ENCODE measurements around the gene EFHC1.
"Not testable (repeated sequence)": the region's sequence is repeated elsewhere in the genome, so short reads cannot be mapped to it uniquely, and the experiment has no call there.

Gene EFHC1

GRCh38 chr6:52399511-52400312 lies 20.4 kb upstream of the EFHC1 start:
- peak; percentile 32 for DNase-seq

GRCh38 chr6:52400313-52401041 lies 19.7 kb upstream of the EFHC1 start:
- no peak for DNase-seq

GRCh38 chr6:52403086-52403485 lies 17.1 kb upstream of the EFHC1 start:
- no peak for DNase-seq

- no peak for DNase-seq
These were observed 16.5 kb upstream of the EFHC1 start for GRCh38 chr6:52403627-52404026.

- no peak for DNase-seq
These were observed 14.9 kb upstream of the EFHC1 start for GRCh38 chr6:52405243-52405642.

- no peak for DNase-seq
These were observed 12.7 kb upstream of the EFHC1 start for GRCh38 chr6:52407467-52407866.

GRCh38 chr6:52409499-52409898 lies 10.6 kb upstream of the EFHC1 start:
- DNase-seq = no peak

- DNase-seq = no peak
These were observed 9.2 kb upstream of the EFHC1 start for GRCh38 chr6:52410979-52411378.

- DNase-seq = no peak
These were observed 8.2 kb upstream of the EFHC1 start for GRCh38 chr6:52411911-52412310.

GRCh38 chr6:52415333-52415732 lies 4.8 kb upstream of the EFHC1 start:
- DNase-seq = no peak

- no peak for DNase-seq
These were observed 4.1 kb upstream of the EFHC1 start for GRCh38 chr6:52415917-52416628.

- no peak for DNase-seq
These were observed 3.5 kb upstream of the EFHC1 start for GRCh38 chr6:52416629-52417151.

GRCh38 chr6:52417675-52418111 lies 2.4 kb upstream of the EFHC1 start:
- no peak for DNase-seq

- no peak for DNase-seq
These were observed 1.5 kb upstream of the EFHC1 start for GRCh38 chr6:52418606-52419005.

- DNase-seq = no peak
These were observed 671 bp downstream of the EFHC1 start for GRCh38 chr6:52420668-52421358.

GRCh38 chr6:52422156-52422555 lies 2.0 kb downstream of the EFHC1 start:
- no peak for DNase-seq

- DNase-seq = no peak
These were observed 3.3 kb downstream of the EFHC1 start for GRCh38 chr6:52423448-52423847.

GRCh38 chr6:52423971-52424381 lies 3.8 kb downstream of the EFHC1 start:
- DNase-seq = no peak

- DNase-seq = no peak
These were observed 4.4 kb downstream of the EFHC1 start for GRCh38 chr6:52424513-52424912.

GRCh38 chr6:52426667-52427066 lies 6.5 kb downstream of the EFHC1 start:
- no peak for DNase-seq

GRCh38 chr6:52433294-52433693 lies 13.2 kb downstream of the EFHC1 start:
- DNase-seq = not testable (repeated sequence)

GRCh38 chr6:52435345-52435744 lies 15.2 kb downstream of the EFHC1 start:
- DNase-seq = no peak

- DNase-seq = no peak
These were observed 18.8 kb downstream of the EFHC1 start for GRCh38 chr6:52438926-52439325.
